Mononuclear cell (primary cell): Measurements from ENCODE around the gene EYS. TPM values are rescaled to one million over a fixed set of nuclear protein-coding genes. Genes with fewer than 3 reads are reported as not detected.

Source experiments
- H3K27me3 ChIP-seq: 2 replicates; pipeline ENCODE4 v1.6.0; 2011; ENCODE audit warnings: low read length, control low read depth; ENCODE audit not compliant: insufficient read depth
- H3K4me1 ChIP-seq: 2 replicates; pipeline ENCODE4 v1.5.1; 2011; ENCODE audit warnings: mild to moderate bottlenecking, low read length, control low read depth; ENCODE audit not compliant: insufficient read depth
- H3K4me3 ChIP-seq: 2 replicates; pipeline ENCODE4 v1.5.1; 2011; ENCODE audit warnings: mild to moderate bottlenecking, low read length, moderate library complexity
- H3K9me3 ChIP-seq: 2 replicates; pipeline ENCODE4 v1.5.1; 2011; ENCODE audit warnings: low read depth, mild to moderate bottlenecking, control low read depth, low read length
- total RNA-seq: library from RNA; depleted of rRNA; stranded (reverse); fragments of >200 nt; gene quantifications from one replicate; pipeline ENCODE4 v1.2.3, GENCODE V29; 2012

Gene EYS
- total RNA-seq, 1 donor = under 0.01 TPM

DNA sequence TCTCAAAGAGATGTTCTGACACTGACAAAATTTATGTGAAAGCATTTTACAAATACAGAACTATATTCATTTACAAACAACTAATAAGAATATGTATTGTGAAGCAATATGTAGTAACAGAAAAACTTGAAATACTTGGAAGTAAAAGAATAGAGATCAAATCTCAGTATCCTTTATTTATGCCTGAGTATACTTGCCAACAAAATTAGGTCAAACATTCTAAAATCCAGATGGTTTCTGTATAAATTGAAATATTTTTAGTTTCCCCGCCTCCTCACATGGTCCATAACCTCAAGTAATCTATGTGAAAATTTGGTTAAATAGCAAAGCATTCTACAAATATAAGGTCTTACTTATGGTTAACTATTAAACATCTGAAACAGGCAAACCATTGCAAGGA is 545.4 kb downstream of the EYS start:
- Histone ChIP-seq H3K4me1 (no peaks in the 10 kb centered on the region), H3K4me3 (no peak overlapping the region), H3K9me3 (no peaks in the 10 kb centered on the region), H3K27me3 (no peaks in the 10 kb centered on the region)

GRCh38 chr6:65157025-65157424 is 550.0 kb downstream of the EYS start:
- H3K4me3 ChIP-seq = no peak overlapping the region
- no peaks in the 10 kb centered on the region for H3K4me1 ChIP-seq
- no peaks in the 10 kb centered on the region for H3K9me3 ChIP-seq
- no peaks in the 10 kb centered on the region for H3K27me3 ChIP-seq

- no peaks in the 10 kb centered on the region for H3K4me1 ChIP-seq
- no peaks in the 10 kb centered on the region for H3K9me3 ChIP-seq
- H3K4me3 ChIP-seq = no peak overlapping the region
- H3K27me3 ChIP-seq = no peaks in the 10 kb centered on the region
Measured at GRCh38 chr6:65155083-65155482, 551.9 kb downstream of the EYS start.

DNA sequence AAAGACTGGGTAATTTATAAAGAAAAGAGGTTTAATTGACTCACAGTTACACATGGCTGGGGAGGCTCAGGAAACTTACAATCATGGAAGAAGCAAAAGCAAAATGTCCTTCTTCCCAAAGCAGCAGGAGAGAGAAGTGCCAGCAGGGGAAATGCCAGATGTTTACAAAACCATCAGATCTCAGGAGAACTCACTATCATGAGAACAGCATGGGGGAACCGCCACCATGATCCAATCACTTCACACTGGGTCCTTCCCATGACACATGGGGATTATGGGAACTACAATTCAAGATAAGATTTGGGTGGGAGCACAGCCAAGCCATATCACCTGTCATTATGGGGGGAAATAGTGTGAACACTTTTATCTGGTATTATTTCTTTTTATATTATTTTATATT is 557.2 kb downstream of the EYS start:
- H3K4me1 ChIP-seq = no peaks in the 10 kb centered on the region
- no peak overlapping the region for H3K4me3 ChIP-seq
- H3K9me3 ChIP-seq = no peaks in the 10 kb centered on the region
- H3K27me3 ChIP-seq = no peaks in the 10 kb centered on the region

DNA sequence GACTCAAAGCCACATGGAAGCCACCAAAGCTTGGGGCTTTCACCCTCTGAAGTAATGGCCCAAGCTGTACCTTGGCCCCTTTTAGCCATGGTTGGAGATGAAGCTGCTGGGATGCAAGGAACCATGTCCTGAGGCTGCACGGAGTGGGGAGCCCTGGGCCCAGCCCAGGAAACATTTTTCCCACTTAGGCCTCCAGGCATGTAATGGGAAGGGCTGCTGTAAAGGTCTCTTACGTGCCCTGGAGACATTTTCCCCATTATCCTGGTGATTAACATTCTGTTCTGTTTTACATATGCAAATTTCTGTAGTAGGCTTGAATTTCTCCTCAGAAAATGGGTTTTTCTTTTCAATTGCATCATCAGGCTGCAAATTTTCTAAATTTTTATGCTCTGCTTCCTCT is 558.2 kb downstream of the EYS start:
- H3K4me1 ChIP-seq = no peaks in the 10 kb centered on the region
- no peaks in the 10 kb centered on the region for H3K9me3 ChIP-seq
- no peaks in the 10 kb centered on the region for H3K27me3 ChIP-seq
- H3K4me3 ChIP-seq = no peak overlapping the region

DNA sequence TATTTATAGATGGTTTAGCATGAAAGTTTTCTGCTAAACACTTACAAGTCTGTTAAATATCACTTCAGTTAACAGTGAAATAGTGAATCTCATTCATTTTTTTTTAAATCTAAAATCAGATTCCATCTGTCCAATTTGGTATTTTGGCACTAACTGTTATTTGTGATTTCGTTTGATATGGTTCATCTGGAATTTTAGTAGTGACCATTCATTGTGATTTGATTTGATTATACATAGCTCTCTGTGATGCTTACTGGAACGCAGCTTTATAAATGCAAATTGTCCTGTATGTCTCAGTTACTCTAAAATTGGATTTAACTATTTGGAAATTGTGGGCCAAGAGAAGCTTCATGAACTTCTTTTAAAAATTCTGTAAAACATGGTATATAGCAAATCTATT is 571.5 kb downstream of the EYS start:
- no peaks in the 10 kb centered on the region for H3K4me1 ChIP-seq
- H3K9me3 ChIP-seq = no peaks in the 10 kb centered on the region
- no peaks in the 10 kb centered on the region for H3K27me3 ChIP-seq
- no peak overlapping the region for H3K4me3 ChIP-seq

DNA sequence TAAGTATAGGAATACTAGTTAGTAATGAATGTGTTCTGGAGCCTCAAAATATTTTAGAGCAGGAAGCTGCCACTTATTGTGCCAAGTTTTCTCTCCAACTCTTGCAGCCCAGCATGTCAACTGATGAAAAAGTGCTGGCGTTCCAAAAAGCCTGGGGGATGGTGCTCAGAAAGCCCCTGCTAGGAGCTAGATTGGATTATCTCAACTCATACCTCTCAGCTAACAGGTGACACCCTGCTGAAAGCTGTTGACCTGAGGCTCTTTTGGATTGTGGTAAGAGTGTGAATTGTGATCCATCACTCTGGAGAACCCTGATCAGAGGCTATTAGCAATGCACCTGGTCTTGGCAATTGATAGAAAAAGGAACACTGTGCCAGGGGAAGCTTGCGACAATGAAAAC is 580.4 kb downstream of the EYS start:
- no peaks in the 10 kb centered on the region for H3K4me1 ChIP-seq
- no peak overlapping the region for H3K4me3 ChIP-seq
- no peaks in the 10 kb centered on the region for H3K27me3 ChIP-seq
- peaks cover 6% of the 10 kb centered on the region for H3K9me3 ChIP-seq

GRCh38 chr6:65123521-65123920 is 583.5 kb downstream of the EYS start:
- H3K27me3 ChIP-seq = no peaks in the 10 kb centered on the region
- H3K4me3 ChIP-seq = no peak overlapping the region
- H3K9me3 ChIP-seq = peaks cover 2% of the 10 kb centered on the region
- H3K4me1 ChIP-seq = no peaks in the 10 kb centered on the region

DNA sequence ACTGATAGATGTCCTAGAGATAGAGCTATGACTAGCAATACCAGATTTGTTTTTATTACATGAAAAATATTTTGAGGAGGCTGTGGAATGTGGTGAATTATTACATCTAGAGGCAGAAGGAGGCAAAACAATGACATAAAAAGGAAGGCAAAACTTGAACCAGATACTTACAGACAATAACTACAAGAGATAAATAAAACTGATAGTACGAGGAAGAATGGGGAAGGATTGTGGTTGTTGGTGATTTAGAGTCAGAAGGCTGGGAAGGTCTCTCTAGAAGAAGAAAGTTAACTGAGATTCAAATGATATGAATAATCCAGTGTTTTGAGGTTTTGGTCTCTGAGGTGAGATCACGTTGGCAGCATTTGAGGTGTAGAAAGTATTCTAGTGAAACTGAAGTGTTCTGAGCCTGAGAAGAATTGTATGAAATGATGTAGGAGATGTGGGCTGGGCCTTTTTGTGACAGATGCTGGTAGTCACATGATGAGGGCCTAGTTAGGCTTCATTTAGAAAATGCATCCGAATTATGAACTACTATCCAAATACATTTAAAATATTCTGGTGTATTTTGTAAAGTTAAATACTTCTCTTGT is 589.1 kb downstream of the EYS start:
- no peak overlapping the region for H3K4me3 ChIP-seq
- no peaks in the 10 kb centered on the region for H3K4me1 ChIP-seq
- no peaks in the 10 kb centered on the region for H3K27me3 ChIP-seq
- H3K9me3 ChIP-seq = no peaks in the 10 kb centered on the region

GRCh38 chr6:65116326-65116725 is 590.7 kb downstream of the EYS start:
- H3K27me3 ChIP-seq = no peaks in the 10 kb centered on the region
- H3K9me3 ChIP-seq = no peaks in the 10 kb centered on the region
- no peaks in the 10 kb centered on the region for H3K4me1 ChIP-seq
- no peak overlapping the region for H3K4me3 ChIP-seq

GRCh38 chr6:65113581-65113980 is 593.4 kb downstream of the EYS start:
- H3K9me3 ChIP-seq = no peaks in the 10 kb centered on the region
- H3K4me3 ChIP-seq = no peak overlapping the region
- no peaks in the 10 kb centered on the region for H3K27me3 ChIP-seq
- no peaks in the 10 kb centered on the region for H3K4me1 ChIP-seq

GRCh38 chr6:65112435-65112834 is 594.6 kb downstream of the EYS start:
- Histone ChIP-seq H3K4me1 (no peaks in the 10 kb centered on the region), H3K9me3 (no peaks in the 10 kb centered on the region), H3K27me3 (no peaks in the 10 kb centered on the region), H3K4me3 (no peak overlapping the region)

- Histone ChIP-seq H3K4me3 (no peak overlapping the region), H3K4me1 (no peaks in the 10 kb centered on the region), H3K9me3 (no peaks in the 10 kb centered on the region), H3K27me3 (no peaks in the 10 kb centered on the region)
Measured at GRCh38 chr6:65110031-65110430, 597.0 kb downstream of the EYS start.

DNA sequence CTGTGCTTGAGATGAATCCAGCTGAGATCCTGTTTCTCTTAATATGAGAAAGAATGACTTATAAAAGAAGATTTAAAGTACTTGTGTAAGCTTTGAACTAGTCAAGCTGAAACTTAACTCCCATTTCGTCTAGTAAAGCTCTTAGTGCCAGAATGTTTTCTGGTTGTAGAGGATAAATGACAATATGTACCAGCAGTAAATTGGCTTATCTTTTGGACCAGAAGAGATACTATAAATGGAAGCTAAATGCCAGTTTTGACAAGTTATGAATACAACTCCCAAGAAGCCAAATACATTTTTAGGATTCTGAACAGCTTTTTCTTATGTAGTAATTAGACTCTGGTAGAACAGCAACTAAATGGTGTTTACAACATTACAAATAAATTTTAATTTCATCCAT is 608.7 kb downstream of the EYS start:
- Histone ChIP-seq H3K9me3 (peaks cover 12% of the 10 kb centered on the region), H3K4me1 (no peaks in the 10 kb centered on the region), H3K4me3 (no peak overlapping the region), H3K27me3 (no peaks in the 10 kb centered on the region)

GRCh38 chr6:65091561-65091960 is 615.5 kb downstream of the EYS start:
- Histone ChIP-seq H3K4me3 (no peak overlapping the region), H3K27me3 (no peaks in the 10 kb centered on the region), H3K9me3 (peaks cover 6% of the 10 kb centered on the region), H3K4me1 (no peaks in the 10 kb centered on the region)

DNA sequence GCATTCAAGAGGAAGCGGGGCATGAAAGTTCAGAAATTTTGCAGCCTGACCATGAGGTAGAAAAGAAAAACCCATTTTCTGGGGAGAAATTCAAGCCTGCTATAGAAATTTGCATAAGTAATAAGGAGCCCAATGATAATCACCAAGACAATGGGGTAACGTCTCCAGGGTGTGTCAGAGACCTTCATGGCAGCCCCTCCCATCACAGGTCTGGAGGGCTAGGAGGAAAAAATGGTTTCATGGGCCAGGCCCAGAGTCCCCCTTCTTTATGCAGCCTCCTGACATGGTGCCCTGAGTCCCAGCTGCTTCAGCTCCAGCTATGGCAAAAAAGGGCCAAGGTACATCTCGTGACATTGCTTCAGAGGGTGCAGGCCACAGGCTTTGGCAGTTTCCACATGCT is 618.5 kb downstream of the EYS start:
- no peaks in the 10 kb centered on the region for H3K4me1 ChIP-seq
- no peaks in the 10 kb centered on the region for H3K27me3 ChIP-seq
- no peaks in the 10 kb centered on the region for H3K9me3 ChIP-seq
- no peak overlapping the region for H3K4me3 ChIP-seq
